Heart left ventricle (tissue), 16 donors: ENCODE data around the gene ROGDI. TPM values are rescaled to one million over a fixed set of nuclear protein-coding genes. Genes with fewer than 3 reads are reported as not detected.

Source experiments
- ATAC-seq, 4 donors: fragments of 200-7000 bp; cut with Tn5 transposase; one replicate each; pipeline ENCODE4 v1.9.1; 2020 to 2022; ENCODE audit warnings: moderate library complexity in 4 of 4, mild to moderate bottlenecking in 3 of 4, moderate number of reproducible peaks in 1 of 4
- DNase-seq, 5 donors: peaks; one replicate each; pipeline ENCODE4 v3.0.0-alpha.2; 2020
- H3K27ac ChIP-seq, 12 donors: fragments of 200-600 bp; sonication (generic) in 4 of 12; one replicate each; pipeline versions ENCODE4 v1.5.0 to v1.8.0; 2016 to 2022; ENCODE audit warnings: mild to moderate bottlenecking in 2 of 12
- H3K27me3 ChIP-seq, 9 donors: fragments of 200-600 bp; sonication (generic) in 2 of 9; one replicate each; pipeline versions ENCODE4 v1.5.1 to v1.8.0; 2016 to 2022; ENCODE audit warnings: mild to moderate bottlenecking in 3 of 9
- H3K36me3 ChIP-seq, 9 donors: fragments of 200-600 bp; sonication (generic) in 2 of 9; one replicate each; pipeline versions ENCODE4 v1.5.0 to v1.8.0; 2018 to 2022; ENCODE audit warnings: mild to moderate bottlenecking in 2 of 9
- H3K4me1 ChIP-seq, 12 donors: fragments of 200-600 bp; sonication (generic) in 4 of 12; one replicate each; pipeline versions ENCODE4 v1.5.0 to v1.8.0; 2016 to 2022; ENCODE audit warnings: mild to moderate bottlenecking in 3 of 12
- H3K4me3 ChIP-seq, 12 donors: fragments of 200-600 bp; sonication (generic) in 4 of 12; one replicate each; pipeline versions ENCODE4 v1.5.0 to v1.8.0; 2017 to 2022; ENCODE audit warnings: mild to moderate bottlenecking in 9 of 12, moderate library complexity in 4 of 12
- H3K9me3 ChIP-seq, 12 donors: fragments of 200-600 bp; sonication (generic) in 4 of 12; one replicate each; pipeline versions ENCODE4 v1.5.0 to v1.8.0; 2016 to 2022; ENCODE audit warnings: mild to moderate bottlenecking in 1 of 12
- POLR2A ChIP-seq, 2 donors: fragments of 450-650 bp; IDR thresholded peaks; one replicate each; pipeline ENCODE4 v1.6.1; 2017; ENCODE audit warnings: antibody characterized with exemption in 2 of 2, mild to moderate bottlenecking in 2 of 2, moderate library complexity in 2 of 2
- WGBS, 4 donors: extraction: QIAGEN DNeasy Blood & Tissue Kit in 2 of 4; methylation state at CpG; one replicate each; pipeline versions ENCODE4 v1.1.5 to v1.1.7; 2013 to 2018; 5-methylcytosine and 5-hydroxymethylcytosine counted together
- intact Hi-C, 10 donors: fragments of 100-400 bp; cut with DNase I; formaldehyde crosslinking; loops; one replicate each; pipeline versions ENCODE4 v1.11.1 to v1.14.2; 2022
- polyA plus RNA-seq, 2 donors: library from polyadenylated mRNA; stranded (reverse); fragments of 200-250 nt; gene quantifications; one replicate each; pipeline ENCODE4 v1.2.3, GENCODE V29; 2013
- total RNA-seq, 9 donors: library from RNA; depleted of rRNA in 2 of 9; stranded (reverse); fragments of >200 nt in 2 of 9; fragmentation: NEBNext Ultra II Directional in 3 of 9; extraction: Animal tissue kit (Norgen Biotek cat#: 25700) in 3 of 9; gene quantifications; one replicate each; pipeline versions ENCODE4 v1.1.0 to v1.2.4, GENCODE V29; 2016 to 2023
- TF ChIP-seq, protein P1 (sequence below), 12 donors: fragments of 200-600 bp; sonication (generic) in 4 of 12; IDR thresholded peaks; one replicate each; pipeline versions ENCODE4 v1.5.0 to v1.8.0; 2018 to 2022; ENCODE audit warnings: antibody characterized with exemption in 12 of 12, mild to moderate bottlenecking in 5 of 12
- donor health status: ischemic (EF 13 %, LVEDD 7.1; RV severe dilation, severe dysfunction).
- donor health status: healthy with polysubstance abuse.
- donor health status: DM: no; HTN: yes; CAD: no.
- donor health status: DM: no; HTN: no; CAD: no.
- donor health status: ischemic (EF 25% LVEDD 6.9; RV normal size, moderate dysfunction).
- donor health status: ischemic (EF 25% LVEDD 5.7; RV mildly dilated, moderate dysfunction).
- donor health status: healthy.
- donor health status: DM: yes; HTN: yes; CAD: no.
- donor health status: ischemic (EF 35%, LVEDD 5.7; RV mildly dilated, moderate dysfunction).
- donor health status: nonischemic (EF 11% LVEDD 7.7; RV severe dilation, severe dysfunction).
- donor health status: DM: yes; HTN: yes; CAD: no.
- donor health status: PGD.
- donor health status: ischemic (EF 29% LVEDD 5.4; RV normal size, mild dysfunction).
- donor health status: nonischemic (EF 23%, LVEDD 6.1; RV moderate dilation, normal function).

The ROGDI gene
- total and polyA plus RNA-seq, 11 donors, result 43.4 to 167 (median 95.0) TPM

- ATAC-seq, result no peak
- H3K36me3 ChIP-seq, result peaks cover 3 to 80% (median 72%) of the 10 kb centered on the region in 9 donors
- TF ChIP-seq, protein P1, sequence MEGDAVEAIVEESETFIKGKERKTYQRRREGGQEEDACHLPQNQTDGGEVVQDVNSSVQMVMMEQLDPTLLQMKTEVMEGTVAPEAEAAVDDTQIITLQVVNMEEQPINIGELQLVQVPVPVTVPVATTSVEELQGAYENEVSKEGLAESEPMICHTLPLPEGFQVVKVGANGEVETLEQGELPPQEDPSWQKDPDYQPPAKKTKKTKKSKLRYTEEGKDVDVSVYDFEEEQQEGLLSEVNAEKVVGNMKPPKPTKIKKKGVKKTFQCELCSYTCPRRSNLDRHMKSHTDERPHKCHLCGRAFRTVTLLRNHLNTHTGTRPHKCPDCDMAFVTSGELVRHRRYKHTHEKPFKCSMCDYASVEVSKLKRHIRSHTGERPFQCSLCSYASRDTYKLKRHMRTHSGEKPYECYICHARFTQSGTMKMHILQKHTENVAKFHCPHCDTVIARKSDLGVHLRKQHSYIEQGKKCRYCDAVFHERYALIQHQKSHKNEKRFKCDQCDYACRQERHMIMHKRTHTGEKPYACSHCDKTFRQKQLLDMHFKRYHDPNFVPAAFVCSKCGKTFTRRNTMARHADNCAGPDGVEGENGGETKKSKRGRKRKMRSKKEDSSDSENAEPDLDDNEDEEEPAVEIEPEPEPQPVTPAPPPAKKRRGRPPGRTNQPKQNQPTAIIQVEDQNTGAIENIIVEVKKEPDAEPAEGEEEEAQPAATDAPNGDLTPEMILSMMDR (IDR thresholded peaks at IDR 0.05), result no peak
- no peak for TF ChIP-seq POLR2A (IDR thresholded peaks at IDR 0.05)
- no peaks in the 10 kb centered on the region for H3K27me3 ChIP-seq
- DNase-seq, result peak in 1 of 5 donors; percentile 50
- no peak overlapping the region for H3K27ac ChIP-seq
- H3K9me3 ChIP-seq, result no peaks in the 10 kb centered on the region
- no peak overlapping the region for H3K4me3 ChIP-seq
- H3K4me1 ChIP-seq, result peaks cover 7 to 21% (median 15%) of the 10 kb centered on the region in 12 donors
- WGBS, 4 donors, result 78 to 91% (median 88%) methylated on average over 5 to 9 of the region's 9 CpGs
- intact Hi-C loops, result loop anchor here in 1 of 10 donors (10.0 kb wide), 1 partner anchor 193 kb away; the partner anchor contains the start of gene SEC14L5
These were observed 40.2 kb downstream of the ROGDI start for GRCh38 chr16:4762205-4762604.

DNA sequence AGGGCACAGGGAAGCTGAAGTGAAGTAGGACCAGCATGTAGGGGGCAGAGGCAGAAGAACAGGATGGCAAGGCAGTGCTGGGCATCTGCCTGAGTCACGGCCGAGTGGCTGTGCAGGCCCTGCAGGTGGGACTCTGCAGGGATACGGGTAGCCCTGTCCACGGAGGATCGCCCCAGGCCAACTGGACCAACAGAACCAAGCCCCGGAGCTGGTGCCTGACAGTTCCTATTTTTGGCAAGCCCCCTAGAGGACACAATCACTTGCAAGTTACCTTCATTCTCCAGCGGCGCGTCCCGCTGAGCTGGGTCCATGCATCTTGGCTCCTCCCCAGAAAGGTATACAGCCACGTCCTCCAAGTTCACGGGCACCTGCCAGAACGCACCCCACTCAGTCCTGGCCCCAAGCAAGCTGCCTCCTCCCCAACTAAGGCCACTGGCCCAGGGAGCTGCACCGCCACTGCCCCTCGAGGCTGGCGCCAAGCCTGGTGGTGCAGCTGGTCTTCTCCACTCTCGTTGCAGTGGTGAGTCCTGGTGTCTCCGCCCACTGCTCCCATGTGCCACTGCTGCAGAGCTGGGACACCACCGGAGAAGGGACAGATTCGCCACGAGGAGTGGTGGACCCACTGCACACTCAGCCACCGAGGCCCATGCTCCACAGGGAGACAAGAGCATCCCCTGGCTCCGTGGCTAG is 42.1 kb downstream of the ROGDI start:
- DNase-seq (peak in 1 of 5 donors; percentile 56), ATAC-seq (no peak)
- Histone ChIP-seq H3K4me1 (peaks cover 0 to 8% (median 5%) of the 10 kb centered on the region in 12 donors), H3K27me3 (no peaks in the 10 kb centered on the region), H3K36me3 (peaks cover 3 to 95% (median 89%) of the 10 kb centered on the region in 9 donors), H3K4me3 (no peak overlapping the region), H3K27ac (no peak overlapping the region), H3K9me3 (peaks cover 0 to 4% (median 0%) of the 10 kb centered on the region in 12 donors)
- intact Hi-C loops, result loop anchor here in 1 of 10 donors (10.0 kb wide), 1 partner anchor 194 kb away; the partner anchor contains the start of gene SEC14L5
- TF ChIP-seq POLR2A (IDR thresholded peaks at IDR 0.05), result no peak
- TF ChIP-seq, protein P1 (IDR thresholded peaks at IDR 0.05), result no peak
- whole genome bisulfite sequencing, 4 donors, result 88 to 90% (median 90%) methylated on average over 23 of the region's 23 CpGs

DNA sequence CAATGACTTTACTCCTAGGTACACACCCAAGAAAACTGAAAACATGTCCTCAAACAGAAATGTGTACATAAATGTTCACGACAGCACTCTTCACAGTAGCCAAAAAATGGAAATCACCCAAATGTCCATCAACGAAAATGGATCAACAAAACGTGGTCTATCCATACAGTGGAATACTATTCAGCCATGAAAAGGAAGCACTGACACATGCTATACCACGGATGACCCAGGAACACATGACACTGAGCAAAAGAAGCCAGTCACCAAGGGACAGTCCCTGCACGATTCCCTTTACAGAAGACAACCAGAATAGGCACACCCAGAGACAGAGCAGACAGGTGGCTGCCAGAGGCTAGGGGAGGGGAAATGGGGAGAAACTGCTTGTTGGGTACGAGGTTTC is 46.7 kb downstream of the ROGDI start:
- DNase-seq (no peak), ATAC-seq (no peak)
- no peaks in the 10 kb centered on the region for H3K4me1 ChIP-seq
- H3K27me3 ChIP-seq, result no peaks in the 10 kb centered on the region
- intact Hi-C loops, result no loop called here
- peaks cover 0 to 9% (median 0%) of the 10 kb centered on the region in 12 donors for H3K9me3 ChIP-seq
- H3K36me3 ChIP-seq, result peaks cover 0 to 99% (median 96%) of the 10 kb centered on the region in 9 donors
- WGBS, 4 donors, result 96 to 98% (median 97%) methylated on average over 6 of the region's 6 CpGs
- TF ChIP-seq POLR2A (IDR thresholded peaks at IDR 0.05), result no peak
- TF ChIP-seq, protein P1 (IDR thresholded peaks at IDR 0.05), result no peak
- H3K4me3 ChIP-seq, result no peak overlapping the region
- H3K27ac ChIP-seq, result no peak overlapping the region

DNA sequence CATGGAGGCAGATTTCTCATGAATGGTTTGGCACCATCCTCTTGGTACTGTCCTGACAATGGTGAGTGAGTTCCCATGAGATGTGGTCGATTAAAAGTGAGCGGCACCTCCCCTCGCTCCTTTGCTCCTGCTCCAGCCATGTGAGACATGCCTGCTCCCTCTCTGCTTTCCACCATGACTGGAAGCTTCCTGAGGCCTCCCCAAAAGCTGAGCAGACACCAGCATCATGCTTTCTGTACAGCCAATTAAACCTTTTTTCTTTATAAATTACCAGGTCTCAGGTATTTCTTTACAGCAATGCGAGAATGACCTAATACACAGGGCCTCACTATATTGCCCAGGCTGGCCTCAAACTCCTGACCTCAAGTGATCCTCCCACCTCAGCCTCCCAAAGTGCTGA is 47.6 kb downstream of the ROGDI start:
- no peaks in the 10 kb centered on the region for H3K4me1 ChIP-seq
- H3K36me3 ChIP-seq, result peaks cover 0 to 98% (median 93%) of the 10 kb centered on the region in 9 donors
- no peaks in the 10 kb centered on the region for H3K27me3 ChIP-seq
- no peak overlapping the region for H3K27ac ChIP-seq
- peaks cover 0 to 9% (median 0%) of the 10 kb centered on the region in 12 donors for H3K9me3 ChIP-seq
- intact Hi-C loops, result no loop called here
- no peak overlapping the region for H3K4me3 ChIP-seq
- DNase-seq, result no peak
- whole genome bisulfite sequencing, 4 donors, result 95 to 99% (median 98%) methylated on average over 4 of the region's 4 CpGs
- no peak for TF ChIP-seq POLR2A (IDR thresholded peaks at IDR 0.05)
- TF ChIP-seq, protein P1 (IDR thresholded peaks at IDR 0.05), result no peak
- ATAC-seq, result no peak
